OCI-LY3 (cell line): ENCODE data around the gene RALA.

Source experiments
- H2AFZ ChIP-seq: fragments of 200-600, 300-600 bp; shearing (Covaris generic); 2 replicates; pipeline ENCODE4 v1.6.0; 2014; ENCODE audit warnings: antibody characterized with exemption, low read depth, low read length
- H3K27ac ChIP-seq: fragments of 200-600, 300-600 bp; sonication (generic); 2 replicates; pipeline ENCODE4 v1.5.1; 2014; ENCODE audit warnings: mild to moderate bottlenecking, low read length, moderate library complexity, mixed read lengths
- H3K27me3 ChIP-seq: fragments of 200-600, 300-600 bp; sonication (generic); 2 replicates; pipeline ENCODE4 v1.6.1; 2014; ENCODE audit warnings: low read depth, low read length, mixed read lengths
- H3K36me3 ChIP-seq: fragments of 200-600, 300-600 bp; sonication (generic); replicated peaks from 2 replicates; pipeline ENCODE3; 2014; ENCODE audit warnings: low read depth, low read length, mixed read lengths
- H3K4me1 ChIP-seq: fragments of 300-600, 200-600 bp; sonication (generic); 2 replicates; pipeline ENCODE4 v1.6.1; 2014; ENCODE audit warnings: low read length, mixed read lengths
- H3K4me2 ChIP-seq: fragments of 200-600, 300-600 bp; sonication (generic); 2 replicates; pipeline ENCODE4 v1.6.1; 2014; ENCODE audit warnings: low read length, mixed read lengths
- H3K4me3 ChIP-seq: fragments of 300-600, 200-600 bp; sonication (generic); 2 replicates; pipeline ENCODE4 v1.5.1; 2014; ENCODE audit warnings: antibody characterized with exemption, mild to moderate bottlenecking, low read length, moderate library complexity
- H3K79me2 ChIP-seq: fragments of 300-600, 200-600 bp; shearing (Covaris generic); 2 replicates; pipeline ENCODE4 v1.6.1; 2014; ENCODE audit warnings: mild to moderate bottlenecking, low read length, mixed read lengths
- H3K9ac ChIP-seq: fragments of 300-600, 200-600 bp; shearing (Covaris generic); 2 replicates; pipeline ENCODE4 v1.6.0; 2014; ENCODE audit warnings: mild to moderate bottlenecking, low read length, moderate library complexity
- H3K9me3 ChIP-seq: fragments of 200-600, 300-600 bp; shearing (Covaris generic); 2 replicates; pipeline ENCODE4 v1.6.1; 2014; ENCODE audit warnings: low read length, mixed read lengths; ENCODE audit not compliant: insufficient read depth
- H4K20me1 ChIP-seq: fragments of 200-600, 300-600 bp; sonication (generic); 2 replicates; pipeline ENCODE4 v1.6.1; 2016; ENCODE audit warnings: low read length, mixed read lengths; ENCODE audit not compliant: insufficient read depth
- CTCF ChIP-seq: fragments of 200-600, 300-600 bp; sonication (generic); IDR thresholded peaks from 2 replicates; pipeline ENCODE4 v1.5.1; 2014; ENCODE audit warnings: antibody characterized with exemption, low read length, low read depth
- EZH2phosphoT487 ChIP-seq: fragments of 200-600 bp; shearing (Covaris generic); IDR thresholded peaks from 2 replicates; pipeline ENCODE4 v1.6.1; 2018; ENCODE audit warnings: antibody characterized with exemption, mixed run types, low read depth

RALA gene

GRCh38 chr7:39709768-39710311 is 86.5 kb downstream of the RALA start:
- Histone ChIP-seq H3K4me2 (peak overlapping the region; percentile 69), H3K79me2 (no peaks in the 10 kb centered on the region), H4K20me1 (no peaks in the 10 kb centered on the region), H3K4me1 (peaks cover 20% of the 10 kb centered on the region), H3K4me3 (peak overlapping the region; percentile 41), H3K27ac (peak overlapping the region; percentile 68), H2AFZ (no peak overlapping the region), H3K9me3 (no peaks in the 10 kb centered on the region; the same call in 1 of the 2 replicates), H3K27me3 (no peaks in the 10 kb centered on the region), H3K36me3 (no peaks in the 10 kb centered on the region), H3K9ac (peak overlapping the region; percentile 35; the same call in 1 of the 2 replicates)
- TF ChIP-seq EZH2phosphoT487 (no peak), CTCF (no peak)

- no peak overlapping the region for H3K9ac ChIP-seq
- H2AFZ ChIP-seq, result no peak overlapping the region
- TF ChIP-seq CTCF, result no peak
- H3K27ac ChIP-seq, result no peak overlapping the region
- H3K4me2 ChIP-seq, result no peak overlapping the region
- no peaks in the 10 kb centered on the region for H4K20me1 ChIP-seq
- no peaks in the 10 kb centered on the region for H3K79me2 ChIP-seq
- no peaks in the 10 kb centered on the region; the same call in 1 of the 2 replicates for H3K9me3 ChIP-seq
- no peaks in the 10 kb centered on the region for H3K27me3 ChIP-seq
- peaks cover 5% of the 10 kb centered on the region for H3K36me3 ChIP-seq
- H3K4me1 ChIP-seq, result peaks cover 20% of the 10 kb centered on the region
- no peak overlapping the region for H3K4me3 ChIP-seq
These were observed 89.4 kb downstream of the RALA start for GRCh38 chr7:39712751-39713150.

- Histone ChIP-seq H4K20me1 (no peaks in the 10 kb centered on the region), H3K4me1 (peaks cover 10% of the 10 kb centered on the region), H3K4me2 (no peak overlapping the region), H3K4me3 (no peak overlapping the region), H3K9me3 (no peaks in the 10 kb centered on the region; the same call in 1 of the 2 replicates), H3K36me3 (peaks cover 5% of the 10 kb centered on the region), H3K27ac (no peak overlapping the region), H3K9ac (no peak overlapping the region), H3K79me2 (no peaks in the 10 kb centered on the region), H3K27me3 (no peaks in the 10 kb centered on the region), H2AFZ (no peak overlapping the region)
- TF ChIP-seq CTCF, result no peak
- no peak for TF ChIP-seq EZH2phosphoT487
These were observed 91.2 kb downstream of the RALA start for GRCh38 chr7:39714447-39715091.

- Histone ChIP-seq H3K9ac (no peak overlapping the region), H4K20me1 (no peaks in the 10 kb centered on the region), H3K79me2 (no peaks in the 10 kb centered on the region), H3K4me2 (no peak overlapping the region), H3K27me3 (no peaks in the 10 kb centered on the region), H2AFZ (no peak overlapping the region), H3K9me3 (no peaks in the 10 kb centered on the region), H3K4me1 (no peaks in the 10 kb centered on the region), H3K27ac (no peak overlapping the region), H3K4me3 (no peak overlapping the region), H3K36me3 (peaks cover 1% of the 10 kb centered on the region)
- no peak for TF ChIP-seq CTCF
- TF ChIP-seq EZH2phosphoT487, result no peak
These were observed 97.2 kb downstream of the RALA start for GRCh38 chr7:39720586-39720985.
